ENCODE measurements around the gene CBLC. TPM values are rescaled to one million over a fixed set of nuclear protein-coding genes. Genes with fewer than 3 reads are reported as not detected.
A peak's percentile ranks its signal among the peaks of the same experiment; 100 is the strongest.
"Not testable (repeated sequence)": the region's sequence is repeated elsewhere in the genome, so short reads cannot be mapped to it uniquely, and the experiment has no call there.

The CBLC gene
- total RNA-seq, 1 donor from 2014 or later = not detected

DNA sequence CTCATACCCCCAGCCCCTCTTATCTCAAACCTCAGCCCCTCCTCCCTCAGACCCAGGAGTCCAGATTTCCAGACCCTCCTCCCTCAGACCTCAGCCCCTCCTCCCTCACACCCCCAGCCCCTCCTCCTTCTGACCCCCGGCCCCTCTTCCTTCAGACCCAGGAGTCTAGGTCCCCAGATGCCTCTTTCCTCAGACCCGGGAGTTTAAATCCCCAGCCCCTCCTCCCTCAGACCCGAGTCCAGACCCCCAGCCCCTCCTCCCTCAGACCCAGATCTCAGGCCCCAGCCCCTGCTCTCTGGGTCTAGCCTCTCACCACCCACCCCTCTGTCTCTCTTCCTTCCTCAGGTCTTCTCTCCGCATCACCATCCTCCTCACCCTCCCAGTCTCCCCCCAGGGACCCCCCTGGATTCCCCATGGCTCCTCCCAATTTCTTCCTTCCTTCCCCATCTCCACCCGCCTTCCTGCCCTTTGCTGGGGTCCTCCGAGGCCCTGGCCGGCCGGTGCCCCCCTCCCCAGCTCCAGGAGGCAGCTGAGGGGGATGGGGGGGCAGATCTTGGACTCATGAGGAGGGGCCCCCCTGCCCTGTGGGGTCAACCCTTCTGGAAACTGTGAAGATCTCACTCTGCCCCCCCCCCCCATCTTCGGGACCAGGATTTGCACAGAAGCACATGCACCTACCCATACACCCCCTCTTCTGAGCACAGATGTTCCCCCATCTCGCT is 18.4 kb upstream of the CBLC start:
- H3K4me1 Mint-ChIP-seq (ENCODE audit: low read depth) = peaks cover 39% of the 10 kb centered on the region
- intact Hi-C loops (cut with micrococcal nuclease) = no loop called here
- H3K4me3 Mint-ChIP-seq = no peak overlapping the region

DNA sequence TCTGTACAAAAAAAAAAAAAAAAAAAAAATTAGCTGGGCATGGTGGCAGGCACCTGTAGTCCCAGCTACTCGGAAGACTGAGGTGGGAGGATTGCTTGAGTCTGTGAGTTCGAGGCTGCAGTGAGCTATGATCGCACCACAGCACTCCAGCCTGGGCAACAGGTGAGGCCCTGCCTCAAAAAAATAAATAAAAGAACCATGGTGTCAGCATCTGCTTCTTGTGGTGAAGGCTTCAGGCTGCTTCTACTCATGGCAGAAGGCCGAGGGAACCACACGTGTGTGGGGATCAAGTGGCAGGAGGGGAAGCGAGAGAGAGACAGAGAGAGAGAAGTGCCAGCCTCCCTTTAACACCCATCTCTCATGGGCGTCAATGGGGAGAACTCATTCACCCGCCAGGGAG is 15.7 kb upstream of the CBLC start:
- Mint-ChIP-seq H3K9me3 (no peaks in the 10 kb centered on the region), H3K27ac (peak overlapping the region; percentile 75), H3K4me3 (no peak overlapping the region), H3K4me1 (ENCODE audit: low read depth) (peaks cover 34% of the 10 kb centered on the region), H3K36me3 (ENCODE audit: low read depth) (peaks cover 30% of the 10 kb centered on the region), H3K27me3 (ENCODE audit: insufficient read depth) (no peaks in the 10 kb centered on the region)
- DNase-seq (ENCODE audit: low spot score) = no peak
- intact Hi-C loops (cut with micrococcal nuclease) = no loop called here

More for the DNA sequence above, 18.4 kb upstream of the CBLC start:
- DNase-seq (ENCODE audit: low spot score) = no peak
- no peak overlapping the region for H3K27ac Mint-ChIP-seq
- H3K36me3 Mint-ChIP-seq (ENCODE audit: low read depth) = peaks cover 44% of the 10 kb centered on the region
- no peaks in the 10 kb centered on the region for H3K9me3 Mint-ChIP-seq
- no peaks in the 10 kb centered on the region for H3K27me3 Mint-ChIP-seq (ENCODE audit: insufficient read depth)

DNA sequence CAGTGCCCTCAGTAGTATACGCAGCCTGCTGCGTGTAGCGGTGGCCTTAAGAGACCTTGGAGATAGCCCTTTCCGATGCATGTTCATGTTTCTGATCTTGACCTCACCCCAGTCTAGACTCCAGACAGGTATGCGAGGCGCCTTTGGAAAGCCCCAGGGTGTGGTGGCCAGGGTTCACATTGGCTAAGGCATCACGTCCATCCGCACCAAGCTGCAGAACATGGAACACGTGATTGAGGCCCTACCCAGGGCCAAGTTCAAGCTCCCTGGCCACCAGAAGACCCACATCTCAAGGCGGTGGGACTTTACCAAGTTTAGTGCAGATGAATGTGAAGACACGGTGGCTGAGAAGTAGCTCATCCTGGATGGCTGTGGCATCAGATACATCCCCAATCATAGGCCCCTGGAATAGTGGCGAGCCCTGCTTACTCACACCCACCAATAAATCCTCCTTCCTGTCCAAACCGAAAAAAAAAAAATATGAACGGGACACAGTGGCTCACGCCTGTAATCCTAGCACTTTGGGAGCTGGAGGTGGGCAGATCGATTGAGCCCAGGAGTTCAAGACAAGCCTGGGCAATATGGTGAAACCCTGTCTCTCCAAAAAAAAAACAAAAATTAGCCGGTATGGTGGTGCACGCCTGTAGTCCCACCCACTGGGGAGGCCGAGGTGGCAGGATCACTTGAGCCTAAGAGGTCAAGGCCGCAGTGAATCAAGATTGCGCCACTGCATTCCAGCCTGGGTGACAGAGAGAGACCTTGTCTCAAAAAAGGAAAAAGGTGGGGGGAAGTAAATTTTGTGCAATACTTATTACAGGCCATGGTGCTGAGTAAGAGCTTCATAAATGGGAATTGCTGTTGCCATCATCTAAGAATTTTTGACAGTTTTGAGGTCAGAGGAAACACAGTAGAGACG is 12.4 kb upstream of the CBLC start:
- Mint-ChIP-seq H3K4me1 (ENCODE audit: low read depth) (peaks cover 49% of the 10 kb centered on the region), H3K36me3 (ENCODE audit: low read depth) (peaks cover 10% of the 10 kb centered on the region), H3K27ac (no peak overlapping the region), H3K4me3 (no peak overlapping the region), H3K27me3 (ENCODE audit: insufficient read depth) (peaks cover 2% of the 10 kb centered on the region), H3K9me3 (no peaks in the 10 kb centered on the region)
- intact Hi-C loops (cut with micrococcal nuclease) = no loop called here
- no peak for DNase-seq (ENCODE audit: low spot score)

DNA sequence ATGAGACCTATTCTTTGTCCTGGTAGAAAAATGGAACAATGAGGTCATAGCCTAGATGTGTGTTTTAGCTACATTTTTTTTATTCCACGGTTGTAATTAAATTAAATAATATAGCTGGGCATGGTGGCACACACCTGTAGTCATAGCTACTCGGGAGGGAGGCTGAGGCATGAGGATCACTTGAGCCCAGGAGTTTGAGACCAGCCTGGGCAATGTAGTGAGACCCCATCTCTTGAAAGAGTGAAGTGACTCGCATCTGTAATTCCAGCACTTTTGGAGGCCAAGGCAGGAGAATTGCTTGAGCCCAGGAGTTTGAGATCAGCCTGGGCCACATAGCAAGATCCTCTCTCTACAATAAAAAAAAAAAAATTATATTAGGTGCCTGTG is 11.7 kb upstream of the CBLC start:
- Mint-ChIP-seq H3K36me3 (ENCODE audit: low read depth) (peaks cover 7% of the 10 kb centered on the region), H3K9me3 (no peaks in the 10 kb centered on the region), H3K4me1 (ENCODE audit: low read depth) (peaks cover 56% of the 10 kb centered on the region), H3K4me3 (no peak overlapping the region), H3K27me3 (ENCODE audit: insufficient read depth) (peaks cover 2% of the 10 kb centered on the region), H3K27ac (no peak overlapping the region)
- DNase-seq (ENCODE audit: low spot score) = no peak
- intact Hi-C loops (cut with micrococcal nuclease) = no loop called here

DNA sequence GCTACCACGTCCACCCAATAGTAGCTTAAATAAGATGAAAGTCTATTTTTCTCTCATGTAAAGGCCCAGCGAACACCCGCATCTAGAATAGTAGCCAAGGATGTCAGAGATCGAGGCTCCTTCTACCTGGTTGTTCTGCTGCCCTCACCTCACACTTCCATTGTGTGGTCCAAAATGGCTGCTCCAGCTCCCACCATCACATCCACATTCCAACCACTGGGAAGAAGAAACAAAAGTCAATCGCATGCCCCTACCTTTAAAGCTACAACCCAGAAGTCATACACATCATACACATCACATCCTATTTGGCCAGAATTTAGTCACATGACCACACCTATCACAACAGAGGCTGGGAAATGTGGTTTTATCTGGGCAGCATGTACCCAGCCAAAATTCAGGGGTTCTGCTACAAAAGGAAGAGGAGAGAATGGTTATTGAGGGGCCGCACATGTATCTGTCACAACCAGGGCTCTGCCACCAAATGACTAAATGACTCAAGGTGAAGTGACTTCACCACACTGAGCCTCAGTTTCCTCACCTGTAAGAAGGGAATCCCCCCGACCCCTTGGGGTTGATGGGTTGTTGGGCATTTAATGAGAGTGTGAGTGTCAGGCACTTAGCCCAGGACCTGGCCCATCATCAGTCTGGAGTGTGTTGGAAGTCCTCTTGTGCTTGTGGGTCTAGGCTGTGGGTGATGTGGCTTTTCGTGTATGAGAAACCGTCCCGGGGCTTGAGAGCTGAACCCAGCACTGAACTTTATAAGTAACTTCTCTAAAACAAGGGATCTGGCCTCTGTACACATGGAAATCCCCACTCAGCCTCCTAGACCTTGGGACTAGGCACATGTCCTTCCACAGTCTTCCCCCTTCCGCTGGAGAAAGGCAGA is 10.2 kb upstream of the CBLC start:
- Mint-ChIP-seq H3K27ac (peak overlapping the region; percentile 22), H3K4me1 (ENCODE audit: low read depth) (peaks cover 51% of the 10 kb centered on the region), H3K4me3 (no peak overlapping the region), H3K36me3 (ENCODE audit: low read depth) (peaks cover 6% of the 10 kb centered on the region), H3K27me3 (ENCODE audit: insufficient read depth) (peaks cover 2% of the 10 kb centered on the region), H3K9me3 (no peaks in the 10 kb centered on the region)
- intact Hi-C loops (cut with micrococcal nuclease) = no loop called here
- DNase-seq (ENCODE audit: low spot score) = no peak

DNA sequence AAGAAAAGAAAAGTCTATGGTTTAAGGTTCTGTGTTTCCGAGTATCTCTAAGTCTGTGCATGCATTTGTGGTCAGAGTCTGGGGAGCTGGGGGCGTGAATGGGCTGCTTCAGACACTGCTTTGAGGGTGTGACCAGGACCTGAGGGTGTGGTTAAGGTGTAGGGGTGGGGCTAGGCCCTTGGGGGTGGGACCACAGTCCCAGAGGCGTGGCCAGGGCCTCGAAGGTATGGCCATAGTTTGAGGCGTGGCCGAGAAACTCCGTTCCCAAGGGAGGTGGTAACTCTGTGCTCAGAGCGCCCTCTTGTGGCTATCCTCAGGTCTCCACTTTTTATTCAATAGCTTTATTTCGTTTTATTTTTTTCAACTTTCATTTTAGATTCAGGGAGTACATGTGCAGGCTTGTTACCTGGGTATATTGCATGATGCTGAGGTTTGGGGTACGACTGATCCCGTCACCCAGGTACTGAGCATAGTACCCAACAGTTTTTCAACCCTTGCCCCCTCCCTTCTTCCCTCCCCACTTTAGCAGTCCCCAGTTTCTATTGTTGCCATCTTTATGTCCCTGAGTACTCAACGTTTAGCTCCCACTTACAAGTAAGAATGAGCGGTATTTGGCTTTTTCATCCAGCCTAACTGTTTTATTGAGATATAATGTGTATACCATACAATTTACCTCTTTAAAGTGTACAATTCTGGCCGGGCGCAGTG is 7.0 kb upstream of the CBLC start:
- intact Hi-C loops (cut with micrococcal nuclease) = loop anchor here (1.0 to 2.0 kb wide), 8 partner anchors 17 to 200 kb away; no protein-coding TSS in a partner anchor
- Mint-ChIP-seq H3K27me3 (ENCODE audit: insufficient read depth) (peaks cover 2% of the 10 kb centered on the region), H3K36me3 (ENCODE audit: low read depth) (no peaks in the 10 kb centered on the region), H3K4me1 (ENCODE audit: low read depth) (peaks cover 30% of the 10 kb centered on the region), H3K4me3 (peak overlapping the region; percentile 27), H3K27ac (peak overlapping the region; percentile 64), H3K9me3 (no peaks in the 10 kb centered on the region)
- DNase-seq (ENCODE audit: low spot score) = peak; percentile 94

DNA sequence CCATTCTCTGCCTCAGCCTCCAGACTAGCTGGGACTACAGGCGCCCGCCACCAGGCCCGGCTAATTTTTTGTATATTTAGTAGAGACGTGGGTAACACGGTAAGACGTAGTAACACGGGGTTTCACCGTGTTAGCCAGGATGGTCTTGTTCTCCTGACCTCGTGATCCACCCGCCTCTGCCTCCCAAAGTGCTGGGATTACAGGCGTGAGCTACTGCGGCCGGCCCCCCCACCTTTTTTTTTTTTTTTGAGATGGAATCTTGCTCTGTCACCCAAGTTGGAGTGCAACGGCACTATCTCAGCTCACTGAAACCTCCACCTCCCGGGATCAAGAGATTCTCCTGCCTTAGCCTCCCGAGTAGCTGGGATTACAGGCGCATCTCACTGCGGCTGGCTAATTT is 5.5 kb upstream of the CBLC start:
- H3K9me3 Mint-ChIP-seq; H3K27ac Mint-ChIP-seq; H3K36me3 Mint-ChIP-seq (ENCODE audit: low read depth); H3K4me3 Mint-ChIP-seq; intact Hi-C loops (cut with micrococcal nuclease); DNase-seq (ENCODE audit: low spot score); H3K27me3 Mint-ChIP-seq (ENCODE audit: insufficient read depth): not testable (repeated sequence)
- peaks cover 28% of the 10 kb centered on the region for H3K4me1 Mint-ChIP-seq (ENCODE audit: low read depth)

DNA sequence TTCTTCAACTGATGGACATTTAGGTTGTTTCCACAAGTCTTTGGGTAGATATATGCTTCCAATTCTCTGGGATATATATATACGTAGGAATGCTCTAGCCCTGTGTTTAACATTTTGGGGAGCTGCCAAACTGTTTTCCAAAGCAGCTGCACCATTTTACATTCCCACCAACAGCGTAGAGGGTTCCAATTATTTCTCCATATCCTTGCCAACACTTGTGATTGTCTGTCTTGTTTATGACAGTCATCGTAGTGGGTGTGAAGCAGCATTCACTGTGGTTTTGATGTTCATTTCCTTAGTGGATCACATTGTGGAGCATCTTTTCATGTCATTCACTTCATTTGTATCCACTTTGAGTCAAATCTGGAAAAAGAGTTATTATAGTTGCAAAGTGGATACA is 4.7 kb upstream of the CBLC start:
- no peaks in the 10 kb centered on the region for H3K9me3 Mint-ChIP-seq
- no peak overlapping the region for H3K27ac Mint-ChIP-seq
- intact Hi-C loops (cut with micrococcal nuclease) = no loop called here
- H3K4me1 Mint-ChIP-seq (ENCODE audit: low read depth) = peaks cover 19% of the 10 kb centered on the region
- peaks cover 4% of the 10 kb centered on the region for H3K27me3 Mint-ChIP-seq (ENCODE audit: insufficient read depth)
- H3K4me3 Mint-ChIP-seq = no peak overlapping the region
- no peaks in the 10 kb centered on the region for H3K36me3 Mint-ChIP-seq (ENCODE audit: low read depth)
- no peak for DNase-seq (ENCODE audit: low spot score)

DNA sequence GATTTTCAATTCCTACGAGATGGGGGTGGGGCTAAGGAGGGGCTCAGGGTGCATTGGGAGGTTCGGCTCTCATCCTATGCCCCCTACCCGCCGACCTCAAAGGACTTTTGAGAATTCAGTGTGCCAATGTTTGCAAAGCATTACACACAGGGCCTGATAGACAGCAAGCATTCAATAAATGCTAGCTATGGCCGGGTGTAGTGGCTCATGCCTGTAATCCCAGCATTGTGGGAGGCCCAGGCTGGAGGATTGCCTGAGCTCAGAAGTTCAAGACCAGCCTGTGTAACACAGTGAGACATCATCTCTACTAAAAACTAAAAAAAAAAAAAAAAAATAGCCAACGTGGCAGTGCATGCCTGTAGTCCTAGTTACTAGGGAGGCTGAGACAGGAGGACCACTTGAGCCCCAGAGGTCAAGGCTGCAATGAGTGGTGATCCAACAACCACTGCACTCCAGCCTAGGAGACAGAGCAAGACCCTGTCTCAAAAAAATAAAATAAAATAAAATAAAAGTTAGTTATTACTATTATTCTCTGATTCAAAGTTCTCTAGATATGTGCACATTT is 1.9 kb upstream of the CBLC start:
- no peak for DNase-seq (ENCODE audit: low spot score)
- Mint-ChIP-seq H3K4me1 (ENCODE audit: low read depth) (peaks cover 2% of the 10 kb centered on the region), H3K27ac (no peak overlapping the region), H3K36me3 (ENCODE audit: low read depth) (no peaks in the 10 kb centered on the region), H3K27me3 (ENCODE audit: insufficient read depth) (peaks cover 2% of the 10 kb centered on the region), H3K4me3 (no peak overlapping the region), H3K9me3 (no peaks in the 10 kb centered on the region)
- intact Hi-C loops (cut with micrococcal nuclease) = no loop called here

DNA sequence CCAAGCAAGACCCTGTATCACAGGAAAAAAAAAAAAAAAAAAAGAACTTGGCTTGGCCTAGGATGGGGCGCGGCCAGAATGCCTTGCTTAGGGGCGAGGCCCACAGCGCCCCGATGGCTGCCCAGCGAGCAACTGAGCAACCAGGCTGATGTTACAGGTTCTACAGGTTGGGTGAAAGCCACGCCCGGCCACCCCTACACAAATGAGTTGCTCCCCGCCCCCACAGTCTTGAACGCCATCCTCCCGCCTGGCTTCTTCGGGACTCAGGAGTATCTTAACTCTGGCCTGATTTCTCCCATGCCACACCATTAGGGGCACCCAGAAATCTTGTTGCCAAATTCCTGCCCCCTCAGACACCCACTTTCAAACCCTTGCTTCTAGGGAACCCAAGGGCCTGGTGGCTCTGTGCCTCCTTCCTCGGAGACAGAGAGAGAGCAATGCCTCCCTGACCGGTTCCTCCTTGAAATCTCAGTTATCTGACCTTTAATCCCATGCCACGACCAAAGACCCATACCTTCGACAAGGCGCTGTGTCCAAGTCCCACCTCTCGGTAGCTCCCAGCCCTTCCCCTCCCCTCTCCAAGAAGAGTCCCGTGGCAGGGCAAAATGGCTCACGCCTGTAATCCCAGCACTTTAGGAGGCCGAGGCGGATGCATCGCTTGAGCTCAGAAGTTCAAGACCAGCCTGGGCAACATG is 1.1 kb upstream of the CBLC start:
- intact Hi-C loops (cut with micrococcal nuclease) = no loop called here
- H3K36me3 Mint-ChIP-seq (ENCODE audit: low read depth) = no peaks in the 10 kb centered on the region
- H3K4me1 Mint-ChIP-seq (ENCODE audit: low read depth) = no peaks in the 10 kb centered on the region
- H3K9me3 Mint-ChIP-seq = no peaks in the 10 kb centered on the region
- H3K27ac Mint-ChIP-seq = no peak overlapping the region
- DNase-seq (ENCODE audit: low spot score) = no peak
- no peak overlapping the region for H3K4me3 Mint-ChIP-seq
- peaks cover 2% of the 10 kb centered on the region for H3K27me3 Mint-ChIP-seq (ENCODE audit: insufficient read depth)

DNA sequence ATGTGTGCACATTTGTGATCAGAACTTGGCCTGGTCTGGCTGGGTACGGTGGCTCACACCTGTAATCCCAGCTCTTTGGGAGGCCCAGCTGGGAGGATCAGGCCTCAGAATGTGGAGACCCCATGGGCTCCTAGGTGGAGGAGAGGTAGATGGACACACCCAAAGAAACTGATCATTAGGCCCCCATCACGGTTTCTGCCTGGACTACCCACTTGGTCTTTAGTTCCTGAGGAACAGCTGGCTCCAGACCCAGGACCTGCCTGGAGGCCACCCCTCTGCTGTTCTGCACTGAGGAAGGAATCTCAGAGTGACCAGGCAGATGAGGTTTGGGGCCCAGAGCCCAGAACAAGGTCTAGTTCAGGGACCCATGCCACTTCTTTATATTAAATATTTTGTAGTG is 1.5 kb downstream of the CBLC start:
- Mint-ChIP-seq H3K4me3 (no peak overlapping the region), H3K27me3 (ENCODE audit: insufficient read depth) (peaks cover 4% of the 10 kb centered on the region), H3K36me3 (ENCODE audit: low read depth) (no peaks in the 10 kb centered on the region), H3K9me3 (no peaks in the 10 kb centered on the region), H3K4me1 (ENCODE audit: low read depth) (no peaks in the 10 kb centered on the region), H3K27ac (no peak overlapping the region)
- DNase-seq (ENCODE audit: low spot score) = no peak
- intact Hi-C loops (cut with micrococcal nuclease) = no loop called here

Data from activated T-helper 1 cell treated with anti-CD3 and anti-CD28 coated beads, Interleukin-12 subunit alpha, Interleukin-12 subunit beta, Interleukin-2, Interleukin-4 antibody, amounts not matched to agents 30 ng/mL and 10 ng/mL and 1 ng/mL, durations not matched to agents 14 hours and 24 hours and 36 hours (primary cell).